NCI-H1436 treated with DMSO at 0.1 percent for 48 hours (cell line): ENCODE results near the gene GPAT2.
"Not testable (repeated sequence)": the region's sequence is repeated elsewhere in the genome, so short reads cannot be mapped to it uniquely, and the experiment has no call there.

Source experiments
- DNase-seq: peaks from one replicate; lab custom pipeline; 2025; lab: John Stamatoyannopoulos, UW

Gene GPAT2

DNA sequence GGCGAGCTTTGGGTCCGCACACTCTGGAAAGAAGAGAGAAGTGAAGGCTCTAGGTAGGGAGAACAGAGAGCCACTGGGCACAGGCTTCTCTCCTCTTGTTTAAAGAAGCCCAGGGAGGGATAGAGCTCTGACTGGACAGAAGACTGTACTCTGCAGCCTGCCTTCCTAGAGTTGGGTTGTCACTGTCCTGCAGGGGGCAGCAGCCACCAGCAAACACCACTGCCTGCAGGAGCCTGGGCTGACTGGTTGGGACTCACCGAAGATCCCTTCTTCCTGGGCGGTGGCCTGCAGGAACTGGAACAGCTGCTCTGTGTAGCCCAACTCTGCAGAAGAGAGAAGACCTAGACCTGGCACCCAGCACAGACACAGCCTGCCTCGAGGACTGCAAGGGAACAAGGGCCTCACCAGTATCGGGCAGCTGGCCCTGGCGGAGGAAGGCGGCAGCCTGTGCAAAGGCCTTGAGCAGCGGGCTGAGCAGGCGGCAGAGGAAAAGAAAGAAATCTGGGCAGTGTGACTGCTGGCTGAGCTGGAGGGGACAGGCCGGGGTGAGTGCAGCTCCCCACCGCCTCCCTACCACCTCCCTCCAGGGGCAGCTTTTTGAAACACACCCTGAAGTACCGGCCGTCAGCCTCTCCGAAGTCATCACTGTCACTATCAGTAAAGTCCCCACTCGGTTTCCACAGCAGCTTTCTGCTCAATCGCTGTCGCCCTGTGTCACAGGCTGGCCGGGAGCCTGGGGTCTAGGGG is 11.8 kb downstream of the GPAT2 start:
- not testable (repeated sequence) for DNase-seq

- not testable (repeated sequence) for DNase-seq
Measured at GRCh38 chr2:96022126-96022525, 12.6 kb downstream of the GPAT2 start.

DNA sequence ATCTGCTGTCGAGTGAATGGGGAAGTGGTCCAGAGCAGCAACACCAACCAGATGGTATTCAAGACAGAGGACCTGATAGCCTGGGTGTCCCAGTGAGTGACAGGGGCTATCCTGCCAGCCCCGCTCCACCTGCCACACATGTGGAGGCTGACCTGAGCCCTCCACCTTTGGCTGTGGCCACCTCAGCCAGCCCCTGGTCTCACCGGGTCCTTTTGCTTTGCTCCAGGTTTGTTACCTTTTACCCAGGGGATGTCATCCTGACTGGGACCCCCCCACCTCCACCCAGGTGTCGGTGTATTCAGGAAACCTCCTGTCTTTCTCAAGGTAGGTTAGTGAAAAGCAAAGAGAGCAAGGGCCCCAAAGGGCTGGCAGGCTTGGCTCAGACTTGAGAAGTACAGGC is 13.6 kb downstream of the GPAT2 start:
- not testable (repeated sequence) for DNase-seq

DNA sequence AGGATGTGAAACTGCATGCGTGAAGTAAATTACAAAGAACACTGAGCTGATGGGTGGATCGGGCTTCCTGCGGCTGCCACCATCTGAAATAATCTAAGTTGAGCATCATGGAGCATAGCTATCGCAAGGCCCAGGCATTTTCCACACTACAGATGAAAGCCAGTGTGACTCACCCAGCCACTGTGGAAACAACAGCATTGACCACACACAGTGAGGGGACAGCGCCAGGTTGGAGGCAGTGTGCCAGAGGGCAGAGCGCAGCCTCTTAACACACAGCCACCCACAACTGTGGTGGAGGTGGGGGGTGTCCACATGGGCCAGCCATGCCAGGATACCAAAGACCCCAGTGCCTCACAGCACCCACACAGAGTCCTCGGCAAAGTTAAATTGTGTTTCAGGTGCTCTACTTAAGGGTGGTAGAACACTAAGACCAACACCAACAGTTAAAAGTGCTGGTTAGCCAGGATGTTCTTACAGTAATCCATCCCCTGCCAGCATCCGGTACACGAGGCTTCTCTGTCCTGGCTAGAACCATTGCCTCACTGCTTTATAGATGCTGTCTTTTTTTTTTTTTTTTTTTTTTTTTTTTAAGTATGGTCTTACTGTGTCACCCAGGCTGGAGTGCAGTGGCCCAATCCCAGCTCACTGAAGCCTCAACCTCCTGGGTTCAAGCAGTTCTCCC is 14.7 kb downstream of the GPAT2 start:
- not testable (repeated sequence) for DNase-seq

DNA sequence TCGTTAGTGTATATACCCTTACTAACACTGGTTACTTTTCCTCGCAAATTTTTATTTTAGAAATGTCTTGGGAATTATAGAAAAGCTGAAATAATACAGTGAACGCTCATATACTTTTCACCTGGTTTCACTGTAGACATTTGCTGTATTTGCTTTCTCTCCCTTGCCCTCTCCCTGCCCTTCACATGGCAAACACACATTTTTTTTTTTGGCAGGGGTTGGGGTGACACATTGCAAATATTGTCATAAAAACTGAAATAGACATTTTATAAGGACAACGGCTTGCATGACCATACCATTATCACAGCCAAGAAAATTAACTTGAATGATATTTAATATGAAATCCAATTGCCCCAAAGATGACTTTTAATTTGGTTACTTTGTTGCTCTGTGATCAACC is 18.4 kb downstream of the GPAT2 start:
- not testable (repeated sequence) for DNase-seq

DNA sequence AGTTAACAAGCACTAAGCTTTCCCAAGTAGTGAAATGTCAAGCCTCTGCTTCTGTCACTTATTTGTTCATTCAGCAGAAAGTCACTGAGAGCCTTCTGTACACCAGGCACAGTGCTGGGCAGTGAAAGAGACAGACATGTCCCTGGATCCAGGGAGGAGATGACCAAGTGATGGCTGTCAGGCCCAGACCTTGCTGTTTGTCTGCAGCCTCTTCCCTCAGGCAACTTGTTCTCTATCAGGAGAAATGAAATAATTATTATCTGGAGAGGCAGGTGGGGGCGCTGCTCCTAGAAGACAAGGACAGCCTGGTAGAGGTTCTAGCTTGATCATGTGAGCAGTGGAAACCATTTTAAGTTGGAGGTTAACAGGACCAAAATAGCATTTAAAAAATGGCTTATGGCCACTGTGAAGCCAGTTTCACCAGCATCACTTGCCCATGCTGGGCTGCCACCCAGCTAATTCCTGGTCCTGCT is 21.9 kb downstream of the GPAT2 start:
- DNase-seq, result not testable (repeated sequence)

- DNase-seq, result not testable (repeated sequence)
Measured at GRCh38 chr2:96012086-96012791, 22.5 kb downstream of the GPAT2 start.

DNA sequence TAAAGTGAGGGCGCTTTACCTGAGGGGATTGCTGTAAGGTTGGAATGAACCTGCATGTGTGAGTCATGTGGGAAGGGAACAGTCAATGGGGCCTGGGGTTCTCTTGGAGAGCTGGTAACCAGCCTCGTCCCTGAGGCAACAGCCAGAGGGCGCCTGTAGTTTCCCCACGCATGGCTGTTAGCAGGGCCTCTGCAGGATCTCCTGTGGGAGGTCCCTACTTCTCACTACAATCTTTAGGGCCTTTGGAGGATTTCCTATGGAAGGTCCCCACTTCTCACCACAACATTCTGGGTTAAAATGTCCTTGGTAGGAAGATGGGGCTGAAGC is 23.6 kb downstream of the GPAT2 start:
- not testable (repeated sequence) for DNase-seq

GRCh38 chr2:96010320-96011128 is 24.2 kb downstream of the GPAT2 start:
- DNase-seq, result not testable (repeated sequence)

GRCh38 chr2:96009833-96010232 is 24.9 kb downstream of the GPAT2 start:
- DNase-seq, result not testable (repeated sequence)

DNA sequence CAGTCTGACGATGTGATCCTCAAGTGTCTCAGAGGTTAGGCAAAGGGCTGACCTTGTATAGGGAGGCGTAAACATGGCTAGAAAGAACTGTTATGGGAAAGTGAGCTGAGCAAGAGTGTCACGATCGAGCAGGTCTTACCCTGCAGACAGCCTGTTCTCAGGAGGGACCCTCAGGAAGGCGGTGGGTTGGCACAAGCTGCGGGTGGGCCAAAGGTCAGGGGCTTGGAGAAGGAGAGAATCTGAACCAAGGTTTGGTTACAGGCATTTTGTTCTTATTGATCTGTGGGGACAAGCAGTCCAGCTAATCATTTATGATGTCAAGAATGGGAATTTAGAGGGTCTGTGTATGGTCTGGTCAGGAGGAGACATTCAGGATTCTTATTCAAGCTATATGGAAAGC is 26.7 kb downstream of the GPAT2 start:
- DNase-seq, result not testable (repeated sequence)

DNA sequence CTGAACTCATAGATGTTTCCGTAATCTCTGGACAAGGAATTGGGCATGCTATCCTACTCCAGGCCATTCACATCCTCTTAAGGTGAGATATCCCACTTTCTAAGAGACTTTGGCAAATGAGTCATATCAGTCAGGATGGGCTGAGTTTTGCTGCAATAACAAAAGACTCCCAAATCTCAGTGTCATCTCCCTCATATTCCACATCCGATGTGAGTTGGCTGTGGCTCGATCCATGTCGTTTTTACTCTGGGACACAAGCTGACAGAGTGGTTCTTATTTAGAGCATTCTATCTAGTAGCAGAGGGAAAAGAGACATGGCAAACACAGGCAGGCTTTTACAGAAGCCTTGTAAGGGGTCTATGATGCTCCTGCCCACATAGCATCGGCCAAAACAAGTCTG is 28.5 kb downstream of the GPAT2 start:
- DNase-seq, result not testable (repeated sequence)

- not testable (repeated sequence) for DNase-seq
Measured at GRCh38 chr2:95992520-95993272, 42.0 kb downstream of the GPAT2 start.

DNA sequence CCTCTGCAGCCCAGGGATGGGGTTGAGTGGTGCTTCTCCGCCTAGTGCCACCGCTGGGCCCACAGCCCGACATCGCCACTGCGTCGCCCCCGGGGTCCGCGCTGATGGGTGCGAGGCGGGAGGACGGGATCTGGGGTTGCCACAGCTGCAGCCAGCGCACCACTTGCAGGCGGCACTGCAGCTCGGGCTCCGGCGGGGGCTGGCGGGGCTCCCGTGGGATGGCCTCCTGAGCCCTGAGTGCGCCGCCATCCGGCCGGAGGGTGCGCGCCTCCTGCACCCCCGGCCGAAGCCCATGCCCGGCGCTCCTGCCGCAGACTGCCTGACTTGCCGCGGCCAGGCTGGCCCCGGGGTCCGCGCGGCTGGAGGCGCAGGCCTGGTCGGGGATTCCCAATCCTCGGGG is 42.6 kb downstream of the GPAT2 start:
- not testable (repeated sequence) for DNase-seq

GRCh38 chr2:95991351-95992094 is 43.2 kb downstream of the GPAT2 start, which contains the start of gene ANKRD36C:
Gene ANKRD36C, minus strand, starts transcription at chr2:95991824. Its CDS starts 116 bp downstream, at chr2:95991708.
- DNase-seq, result not testable (repeated sequence)

- DNase-seq, result not testable (repeated sequence)
Measured at GRCh38 chr2:95990884-95991283, 43.8 kb downstream of the GPAT2 start.
